Measurements from ENCODE around the gene FADS1. TPM values are rescaled to one million over a fixed set of nuclear protein-coding genes. Genes with fewer than 3 reads are reported as not detected.

Gene FADS1
- total RNA-seq, 1 experiment from 2014 or later: 442 TPM

- Histone ChIP-seq H3K4me3 (ENCODE audit: low read depth, low read length, poor library complexity, severe bottlenecking) (no peak overlapping the region), H3K9me3 (ENCODE audit: low read depth, low read length, poor library complexity, severe bottlenecking) (no peaks in the 10 kb centered on the region), H3K27me3 (replicated peaks; ENCODE audit: insufficient read depth, low read depth, low read length, poor library complexity) (no peaks in the 10 kb centered on the region), H3K36me3 (ENCODE audit: insufficient read depth, low read length, poor library complexity, severe bottlenecking) (peaks cover 100% of the 10 kb centered on the region), H3K4me1 (ENCODE audit: insufficient read depth, low read length, poor library complexity, severe bottlenecking) (peaks cover 4% of the 10 kb centered on the region), H3K27ac (ENCODE audit: low read depth, low read length, poor library complexity, severe bottlenecking) (peak overlapping the region; percentile 65)
- DNase-seq (ENCODE audit: low spot score): no peak
- CTCF ChIA-PET: no interaction called here
- TF ChIP-seq, protein P1, sequence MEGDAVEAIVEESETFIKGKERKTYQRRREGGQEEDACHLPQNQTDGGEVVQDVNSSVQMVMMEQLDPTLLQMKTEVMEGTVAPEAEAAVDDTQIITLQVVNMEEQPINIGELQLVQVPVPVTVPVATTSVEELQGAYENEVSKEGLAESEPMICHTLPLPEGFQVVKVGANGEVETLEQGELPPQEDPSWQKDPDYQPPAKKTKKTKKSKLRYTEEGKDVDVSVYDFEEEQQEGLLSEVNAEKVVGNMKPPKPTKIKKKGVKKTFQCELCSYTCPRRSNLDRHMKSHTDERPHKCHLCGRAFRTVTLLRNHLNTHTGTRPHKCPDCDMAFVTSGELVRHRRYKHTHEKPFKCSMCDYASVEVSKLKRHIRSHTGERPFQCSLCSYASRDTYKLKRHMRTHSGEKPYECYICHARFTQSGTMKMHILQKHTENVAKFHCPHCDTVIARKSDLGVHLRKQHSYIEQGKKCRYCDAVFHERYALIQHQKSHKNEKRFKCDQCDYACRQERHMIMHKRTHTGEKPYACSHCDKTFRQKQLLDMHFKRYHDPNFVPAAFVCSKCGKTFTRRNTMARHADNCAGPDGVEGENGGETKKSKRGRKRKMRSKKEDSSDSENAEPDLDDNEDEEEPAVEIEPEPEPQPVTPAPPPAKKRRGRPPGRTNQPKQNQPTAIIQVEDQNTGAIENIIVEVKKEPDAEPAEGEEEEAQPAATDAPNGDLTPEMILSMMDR (conservative IDR thresholded peaks at IDR 0.05; ENCODE audit: low read depth, low read length): no peak
- TF ChIP-seq EZH2 (IDR thresholded peaks at IDR 0.05; ENCODE audit: borderline replicate concordance, low read depth, low read length, poor library complexity, severe bottlenecking): no peak
- intact Hi-C loops (cut with micrococcal nuclease; ENCODE audit: unreplicated experiment): no loop called here
- no TSS peak for BruUV-seq (replicated peaks)
- POLR2A ChIA-PET (ENCODE audit: low non-redundant PET): no interaction called here
Measured at GRCh38 chr11:61844909-61845565, 28.2 kb upstream of the FADS1 start.

DNA sequence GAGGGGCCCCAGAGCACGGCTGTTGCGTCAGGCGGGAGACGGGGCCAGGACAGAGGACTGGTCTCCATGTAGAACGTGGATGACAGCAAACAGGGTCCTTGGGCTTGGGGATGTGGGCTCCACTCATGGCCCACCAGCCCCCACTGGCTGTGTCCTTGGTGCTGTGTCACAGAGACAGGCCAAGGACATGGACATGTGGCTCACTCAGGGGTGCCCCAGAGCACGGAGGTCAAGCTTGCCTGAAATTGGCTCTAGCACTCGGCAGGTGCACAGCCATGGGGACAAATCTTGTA lies 25.7 kb upstream of the FADS1 start:
- Histone ChIP-seq H3K27ac (ENCODE audit: low read depth, low read length, poor library complexity, severe bottlenecking) (peak overlapping the region; percentile 57), H3K4me1 (ENCODE audit: insufficient read depth, low read length, poor library complexity, severe bottlenecking) (peaks cover 4% of the 10 kb centered on the region), H3K27me3 (replicated peaks; ENCODE audit: insufficient read depth, low read depth, low read length, poor library complexity) (no peaks in the 10 kb centered on the region), H3K4me3 (ENCODE audit: low read depth, low read length, poor library complexity, severe bottlenecking) (no peak overlapping the region), H3K36me3 (ENCODE audit: insufficient read depth, low read length, poor library complexity, severe bottlenecking) (peaks cover 99% of the 10 kb centered on the region), H3K9me3 (ENCODE audit: low read depth, low read length, poor library complexity, severe bottlenecking) (no peaks in the 10 kb centered on the region)
- intact Hi-C loops (cut with micrococcal nuclease; ENCODE audit: unreplicated experiment): no loop called here
- BruUV-seq (replicated peaks): no TSS peak
- POLR2A ChIA-PET (ENCODE audit: low non-redundant PET): no interaction called here
- TF ChIP-seq EZH2 (IDR thresholded peaks at IDR 0.05; ENCODE audit: borderline replicate concordance, low read depth, low read length, poor library complexity, severe bottlenecking): no peak
- TF ChIP-seq, protein P1 (conservative IDR thresholded peaks at IDR 0.05; ENCODE audit: low read depth, low read length): no peak
- no peak for DNase-seq (ENCODE audit: low spot score)
- CTCF ChIA-PET: no interaction called here

DNA sequence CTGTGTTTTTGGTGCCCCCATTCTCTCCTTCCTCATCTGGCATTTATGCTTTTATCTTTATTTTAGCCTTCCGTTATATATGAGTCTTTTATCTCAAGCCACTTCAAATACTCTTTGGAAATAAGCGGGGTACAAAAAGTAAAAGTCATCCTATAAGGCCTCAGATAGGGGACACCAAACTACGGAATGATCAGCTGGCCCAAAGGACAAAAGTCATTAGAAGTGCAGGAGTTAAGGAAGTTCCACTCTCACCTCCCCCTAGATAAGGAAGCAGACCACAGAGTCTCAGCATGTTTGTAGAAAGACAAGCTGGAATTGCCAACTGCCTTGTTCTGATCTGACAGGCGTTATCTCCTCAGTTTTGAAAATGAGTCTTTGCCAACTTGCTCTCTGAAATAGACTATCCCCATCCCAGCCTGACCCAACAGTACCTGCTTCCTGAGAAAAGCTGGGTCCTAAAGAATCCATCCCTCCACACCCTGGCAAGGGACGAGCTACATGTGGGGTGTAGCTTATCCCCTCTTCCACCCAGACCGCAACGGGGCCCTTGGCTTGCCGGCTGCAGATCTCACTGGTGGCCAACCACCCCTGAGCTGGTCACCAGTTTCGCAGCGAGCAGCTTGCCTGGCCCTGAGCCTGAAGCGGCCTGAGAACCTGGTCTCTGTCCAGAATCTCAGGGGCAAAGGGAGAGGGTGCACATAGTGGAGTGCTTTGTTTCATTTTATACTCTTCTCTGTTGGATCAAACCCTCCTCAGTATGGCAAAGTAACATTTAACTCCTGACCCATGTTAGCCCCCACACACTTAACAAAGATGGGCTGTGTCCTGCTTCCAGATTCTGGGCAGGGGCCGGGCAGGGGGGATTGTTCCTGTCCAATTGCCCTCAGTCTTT lies 25.1 kb upstream of the FADS1 start:
- CTCF ChIA-PET: interaction anchor here (0.6 kb wide), 1 partner anchor 8 kb away, joined by 4 read pairs; no protein-coding TSS in a partner anchor
- no peak for DNase-seq (ENCODE audit: low spot score)
- no peak overlapping the region for H3K4me3 ChIP-seq (ENCODE audit: low read depth, low read length, poor library complexity, severe bottlenecking)
- TF ChIP-seq, protein P1 (conservative IDR thresholded peaks at IDR 0.05; ENCODE audit: low read depth, low read length): no peak
- no peak for TF ChIP-seq EZH2 (IDR thresholded peaks at IDR 0.05; ENCODE audit: borderline replicate concordance, low read depth, low read length, poor library complexity, severe bottlenecking)
- H3K27ac ChIP-seq (ENCODE audit: low read depth, low read length, poor library complexity, severe bottlenecking): peak overlapping the region; percentile 57
- peaks cover 99% of the 10 kb centered on the region for H3K36me3 ChIP-seq (ENCODE audit: insufficient read depth, low read length, poor library complexity, severe bottlenecking)
- intact Hi-C loops (cut with micrococcal nuclease; ENCODE audit: unreplicated experiment): no loop called here
- H3K27me3 ChIP-seq (replicated peaks; ENCODE audit: insufficient read depth, low read depth, low read length, poor library complexity): no peaks in the 10 kb centered on the region
- BruUV-seq (replicated peaks): TSS peak; percentile 11
- POLR2A ChIA-PET (ENCODE audit: low non-redundant PET): interaction anchor here (0.9 kb wide), 1 partner anchor 25 kb away, joined by 11 read pairs; no protein-coding TSS in a partner anchor
- H3K4me1 ChIP-seq (ENCODE audit: insufficient read depth, low read length, poor library complexity, severe bottlenecking): peaks cover 9% of the 10 kb centered on the region
- H3K9me3 ChIP-seq (ENCODE audit: low read depth, low read length, poor library complexity, severe bottlenecking): no peaks in the 10 kb centered on the region

Data from A673 (cell line).